ENCODE data around the gene AGPS.

DNA sequence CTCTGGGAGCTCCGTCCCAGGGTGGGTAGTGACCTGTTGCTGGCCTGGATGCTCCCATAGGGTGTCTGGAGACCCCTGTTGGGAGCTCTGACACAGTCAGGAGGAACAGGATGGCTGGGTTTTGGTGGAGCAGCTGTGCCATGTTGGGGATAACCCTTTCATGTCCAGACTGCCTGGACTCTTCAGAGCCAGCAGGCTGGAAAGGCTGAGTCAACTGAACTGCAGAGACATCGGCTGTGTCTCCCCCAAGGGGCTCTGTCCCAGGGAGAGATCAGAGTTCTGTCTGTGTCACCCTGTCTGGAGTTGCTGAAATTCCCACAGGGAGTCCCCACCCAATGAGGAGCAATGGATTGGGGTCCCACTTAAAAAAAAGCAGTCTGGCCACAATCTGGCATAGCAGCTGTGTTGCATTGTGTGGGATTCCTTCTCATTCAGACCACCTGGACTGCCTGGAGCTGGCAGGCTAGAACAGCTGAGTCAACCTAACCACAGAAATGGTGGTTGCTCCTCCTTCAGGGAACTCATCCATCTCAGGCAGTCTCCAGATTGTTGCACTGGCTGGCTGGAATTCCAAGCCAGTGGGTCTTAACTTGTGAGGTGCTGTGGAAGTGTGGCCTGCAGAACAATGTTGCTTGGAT lies 37.2 kb downstream of the AGPS start:
- no peak for TF ChIP-seq GATA2 (IDR thresholded peaks at IDR 0.05; ENCODE audit: low read depth, low read length)
- TF ChIP-seq GATA3 (IDR thresholded peaks at IDR 0.05; ENCODE audit: low read depth, low read length): no peak

Data from SH-SY5Y (cell line).